Sigmoid colon (tissue), 7 donors: Measurements from ENCODE around the gene TMTC2. TPM values are rescaled to one million over a fixed set of nuclear protein-coding genes. Genes with fewer than 3 reads are reported as not detected.
A peak's percentile ranks its signal among the peaks of the same experiment; 100 is the strongest.

Source experiments
- DNase-seq: peaks from one replicate; pipeline ENCODE4 v3.0.0-alpha.2; 2019
- H3K27ac ChIP-seq, 4 donors: fragments of 200-600 bp; sonication (generic); one replicate each; pipeline ENCODE4 v1.5.1; 2016 to 2019; ENCODE audit warnings: mild to moderate bottlenecking in 1 of 4
- H3K27me3 ChIP-seq, 3 donors: fragments of 200-600 bp; sonication (generic); one replicate each; pipeline ENCODE4 v1.5.1; 2019; ENCODE audit warnings: mild to moderate bottlenecking in 1 of 3
- H3K36me3 ChIP-seq, 4 donors: fragments of 200-600 bp; sonication (generic); one replicate each; pipeline ENCODE4 v1.5.1; 2016 to 2019
- H3K4me1 ChIP-seq, 4 donors: fragments of 200-600 bp; sonication (generic); one replicate each; pipeline ENCODE4 v1.5.1; 2017 to 2019
- H3K4me3 ChIP-seq, 4 donors: fragments of 200-600 bp; sonication (generic); one replicate each; pipeline ENCODE4 v1.5.1; 2017 to 2019; ENCODE audit warnings: mild to moderate bottlenecking in 2 of 4, moderate library complexity in 1 of 4
- H3K9me3 ChIP-seq, 4 donors: fragments of 200-600 bp in 3 of 4; sonication (generic) in 3 of 4; one replicate each; pipeline versions ENCODE4 v1.5.1 to v1.6.1; 2013 to 2019
- CTCF ChIP-seq, 4 experiments: fragments of 450-650 bp in 3 of 4; fragments of 200-600 bp in 1 of 4; IDR thresholded peaks; one replicate each; pipeline ENCODE4 v1.5.1; 2016 to 2019; ENCODE audit warnings: antibody characterized with exemption in 4 of 4, mild to moderate bottlenecking in 3 of 4, moderate library complexity in 2 of 4
- EP300 ChIP-seq, 4 donors: sonication (generic); formaldehyde crosslinking; IDR thresholded peaks; one replicate each; pipeline ENCODE4 v1.6.1; 2017; ENCODE audit warnings: antibody characterized with exemption in 4 of 4
- POLR2A ChIP-seq, 2 donors: fragments of 450-650 bp; IDR thresholded peaks; one replicate each; pipeline ENCODE4 v1.6.1; 2016; ENCODE audit warnings: antibody characterized with exemption in 2 of 2, mild to moderate bottlenecking in 2 of 2, moderate library complexity in 2 of 2
- POLR2AphosphoS5 ChIP-seq, 4 donors: sonication (generic); formaldehyde crosslinking; IDR thresholded peaks; one replicate each; pipeline ENCODE4 v1.6.1; 2017; ENCODE audit warnings: antibody characterized with exemption in 4 of 4
- WGBS, 2 donors: extraction: QIAGEN DNeasy Blood & Tissue Kit; methylation state at CpG; one replicate each; pipeline ENCODE4 v1.1.7; 2013; 5-methylcytosine and 5-hydroxymethylcytosine counted together
- intact Hi-C: fragments of 100-400 bp; cut with DNase I; formaldehyde crosslinking; loops from one replicate; pipeline ENCODE4 v1.15.1; 2023
- polyA plus RNA-seq, 3 donors: library from polyadenylated mRNA; stranded (reverse); fragments of 200-250 nt; gene quantifications; one replicate each; pipeline ENCODE4 v1.2.3, GENCODE V29; 2013
- total RNA-seq, 4 donors: library from RNA; depleted of rRNA; stranded (reverse); fragments of >200 nt; gene quantifications; one replicate each; pipeline ENCODE4 v1.1.0, GENCODE V29; 2016
- donor health status: healthy with polysubstance abuse.
- donor health status: Bipolar disorder and iron deficiency.
- donor health status: healthy.

TMTC2 gene
- total and polyA plus RNA-seq, 7 donors, result 1.2 to 74.4 (median 61.2) TPM

- intact Hi-C loops, result loop anchor here (2.0 to 10.0 kb wide), 7 partner anchors 187 to 1815 kb away; no protein-coding TSS in a partner anchor
- peak; percentile 83 for DNase-seq
- Histone ChIP-seq H3K27me3 (no peaks in the 10 kb centered on the region), H3K4me3 (peak overlapping the region; percentile 91 to 97 (median 92)), H3K27ac (peak overlapping the region; percentile 90 to 98 (median 96)), H3K9me3 (no peaks in the 10 kb centered on the region), H3K36me3 (peaks cover 0 to under 1% (median 0%) of the 10 kb centered on the region in 4 donors), H3K4me1 (peaks cover 0 to 48% (median 41%) of the 10 kb centered on the region in 4 donors)
- TF ChIP-seq POLR2A (IDR thresholded peaks at IDR 0.05), result peak in 1 of 2 donors; percentile 1
- no peak for TF ChIP-seq EP300 (IDR thresholded peaks at IDR 0.05)
- peak in 3 of 4 donors; percentile 28 to 55 (median 49) for TF ChIP-seq POLR2AphosphoS5 (IDR thresholded peaks at IDR 0.05)
- 0 to 1% methylated on average over 75 of the region's 75 CpGs for WGBS, 2 donors
These were observed 610 bp downstream of the TMTC2 start for GRCh38 chr12:82687021-82688011.

DNA sequence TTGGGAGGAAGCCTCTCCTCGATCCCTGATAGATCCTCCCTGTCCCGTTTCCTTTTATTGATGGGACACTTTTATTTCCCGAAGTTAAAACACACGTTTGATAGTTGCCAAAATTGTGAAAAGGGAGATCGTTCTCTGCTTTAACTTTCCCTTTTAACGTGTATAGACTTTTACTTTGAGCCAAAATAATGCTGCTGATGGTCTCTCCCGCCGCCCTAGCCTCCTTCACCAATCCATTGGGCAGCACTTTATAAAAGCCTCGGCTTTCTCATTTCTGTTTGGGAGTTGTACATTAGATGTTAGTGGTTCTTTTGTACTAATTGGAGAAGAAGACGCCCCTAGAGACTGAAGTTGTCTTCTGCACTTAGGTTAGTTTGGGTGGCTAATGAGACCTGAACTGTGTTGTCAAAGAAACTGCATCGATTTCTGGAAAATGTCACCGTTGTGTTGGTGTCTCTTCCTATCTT lies 1.4 kb downstream of the TMTC2 start:
- Histone ChIP-seq H3K27ac (peak overlapping the region; percentile 90 to 98 (median 96)), H3K36me3 (peaks cover 0 to 8% (median 0%) of the 10 kb centered on the region in 4 donors), H3K4me1 (peaks cover 0 to 48% (median 40%) of the 10 kb centered on the region in 4 donors), H3K27me3 (no peaks in the 10 kb centered on the region), H3K4me3 (peak overlapping the region; percentile 91 to 97 (median 92)), H3K9me3 (no peaks in the 10 kb centered on the region)
- intact Hi-C loops, result loop anchor here (5.0 to 10.0 kb wide), 6 partner anchors 187 to 1814 kb away; no protein-coding TSS in a partner anchor
- TF ChIP-seq POLR2AphosphoS5 (IDR thresholded peaks at IDR 0.05) (no peak), CTCF (IDR thresholded peaks at IDR 0.05) (no peak), POLR2A (IDR thresholded peaks at IDR 0.05) (no peak), EP300 (IDR thresholded peaks at IDR 0.05) (no peak)
- no peak for DNase-seq
- 4 to 5% methylated on average over 12 of the region's 12 CpGs for WGBS, 2 donors

DNA sequence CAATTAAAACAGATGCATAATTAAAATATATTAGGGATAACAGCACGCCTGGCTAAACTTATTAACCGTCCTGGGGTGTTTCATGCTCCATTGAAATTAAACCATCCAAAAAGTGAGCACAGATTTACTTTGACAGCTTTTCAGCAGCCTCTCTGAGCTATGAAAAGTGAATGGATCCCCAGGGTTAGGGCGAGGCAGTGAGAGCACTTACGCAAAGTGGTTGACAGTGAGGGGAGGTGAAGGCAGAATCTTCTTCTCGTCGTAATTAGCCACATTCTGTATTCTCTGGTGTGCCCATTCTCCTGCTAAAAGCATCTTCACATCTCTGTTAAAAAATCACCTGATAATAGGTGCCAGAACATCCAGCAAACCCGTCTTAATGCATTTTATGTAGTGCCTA lies 1.9 kb downstream of the TMTC2 start:
- H3K27me3 ChIP-seq, result no peaks in the 10 kb centered on the region
- peak overlapping the region; percentile 91 to 97 (median 92) for H3K4me3 ChIP-seq
- intact Hi-C loops, result loop anchor here (5.0 to 10.0 kb wide), 6 partner anchors 186 to 1814 kb away; no protein-coding TSS in a partner anchor
- H3K4me1 ChIP-seq, result peaks cover 0 to 48% (median 36%) of the 10 kb centered on the region in 4 donors
- H3K27ac ChIP-seq, result peak overlapping the region; percentile 90 to 98 (median 96)
- H3K36me3 ChIP-seq, result peaks cover 0 to 14% (median 0%) of the 10 kb centered on the region in 4 donors
- WGBS, 2 donors, result 65 to 76% methylated on average over 7 of the region's 7 CpGs
- no peaks in the 10 kb centered on the region for H3K9me3 ChIP-seq
- DNase-seq, result no peak
- no peak for TF ChIP-seq CTCF (IDR thresholded peaks at IDR 0.05)
- no peak for TF ChIP-seq POLR2AphosphoS5 (IDR thresholded peaks at IDR 0.05)
- no peak for TF ChIP-seq POLR2A (IDR thresholded peaks at IDR 0.05)
- no peak for TF ChIP-seq EP300 (IDR thresholded peaks at IDR 0.05)

- Histone ChIP-seq H3K4me1 (peaks cover 0 to 54% (median 38%) of the 10 kb centered on the region in 4 donors), H3K9me3 (no peaks in the 10 kb centered on the region), H3K36me3 (peaks cover 0 to 14% (median 0%) of the 10 kb centered on the region in 4 donors), H3K27me3 (no peaks in the 10 kb centered on the region), H3K4me3 (peak overlapping the region; percentile 17 to 97 (median 92)), H3K27ac (peak overlapping the region in 2 of 4 donors; percentile 25 to 98)
- intact Hi-C loops, result no loop called here
- DNase-seq, result no peak
- TF ChIP-seq POLR2AphosphoS5 (IDR thresholded peaks at IDR 0.05), result no peak
- TF ChIP-seq POLR2A (IDR thresholded peaks at IDR 0.05), result no peak
- TF ChIP-seq CTCF (IDR thresholded peaks at IDR 0.05), result no peak
- no peak for TF ChIP-seq EP300 (IDR thresholded peaks at IDR 0.05)
- WGBS, 2 donors, result 88 to 91% methylated on average over 1 of the region's 1 CpG
These were observed 3.3 kb downstream of the TMTC2 start for GRCh38 chr12:82690006-82690405.
